ENCODE results near the gene CSTA. TPM values are rescaled to one million over a fixed set of nuclear protein-coding genes. Genes with fewer than 3 reads are reported as not detected.

Gene CSTA
- total and polyA plus RNA-seq, 3 donors from 2014 or later, result 1.2 to 2.8 TPM; not detected in 1

- no peaks in the 10 kb centered on the region for H3K27me3 ChIP-seq
- H3K4me1 ChIP-seq, result no peaks in the 10 kb centered on the region
- 1% methylated on average over 31 of the region's 31 CpGs for WGBS, 2 donors
- DNase-seq, result peak; percentile 93
- no peak for TF ChIP-seq CTCF (IDR thresholded peaks at IDR 0.05)
- TF ChIP-seq POLR2A (IDR thresholded peaks at IDR 0.05), result no peak
- intact Hi-C loops (cut with DNase I; ENCODE audit: low total_unique reads), result no loop called here
- H3K9me3 ChIP-seq, result no peaks in the 10 kb centered on the region
- H3K36me3 ChIP-seq (ENCODE audit: low read depth, missing control alignments), result no peaks in the 10 kb centered on the region
- H3K27ac ChIP-seq, result peak within 1 kb of the TSS; percentile 86
- H3K4me3 ChIP-seq, result peak within 1 kb of the TSS; percentile 80 to 91
Observed at GRCh38 chr3:122382888-122383666, 58.0 kb downstream of the CSTA start, which contains the start of gene MIX23. Gene MIX23, minus strand, starts transcription at chr3:122383231. Its CDS starts 7 bp downstream, at chr3:122383224.

- H3K4me3 ChIP-seq, result peak within 1 kb of the TSS; percentile 80 to 91
- no peaks in the 10 kb centered on the region for H3K36me3 ChIP-seq (ENCODE audit: low read depth, missing control alignments)
- intact Hi-C loops (cut with DNase I; ENCODE audit: low total_unique reads), result no loop called here
- WGBS, 2 donors, result 1 to 2% methylated on average over 16 to 47 of the region's 52 CpGs
- no peaks in the 10 kb centered on the region for H3K27me3 ChIP-seq
- TF ChIP-seq POLR2A (IDR thresholded peaks at IDR 0.05) (peak; percentile 42), CTCF (IDR thresholded peaks at IDR 0.05) (peak; percentile 37 to 70 (median 49))
- H3K9me3 ChIP-seq, result no peaks in the 10 kb centered on the region
- no peaks in the 10 kb centered on the region for H3K4me1 ChIP-seq
- peak; percentile 96 for DNase-seq
- H3K27ac ChIP-seq, result peak within 1 kb of the TSS; percentile 86
Observed at GRCh38 chr3:122383771-122384697, 59.0 kb downstream of the CSTA start, which contains the start of gene FAM162A. Gene FAM162A, plus strand, starts transcription at chr3:122384182. Its CDS starts 84 bp downstream, at chr3:122384266.

GRCh38 chr3:122387709-122388108 is 62.7 kb downstream of the CSTA start:
- TF ChIP-seq POLR2A (IDR thresholded peaks at IDR 0.05), result no peak
- no peak for TF ChIP-seq CTCF (IDR thresholded peaks at IDR 0.05)
- Histone ChIP-seq H3K36me3 (ENCODE audit: low read depth, missing control alignments) (no peaks in the 10 kb centered on the region), H3K4me3 (no peak overlapping the region), H3K27me3 (no peaks in the 10 kb centered on the region), H3K9me3 (no peaks in the 10 kb centered on the region), H3K27ac (no peak overlapping the region), H3K4me1 (peaks cover under 1% of the 10 kb centered on the region)
- 88 to 89% methylated on average over 3 of the region's 3 CpGs for WGBS, 2 donors
- DNase-seq, result no peak
- intact Hi-C loops (cut with DNase I; ENCODE audit: low total_unique reads), result no loop called here

GRCh38 chr3:122389197-122389596 is 64.1 kb downstream of the CSTA start:
- DNase-seq, result no peak
- H3K27me3 ChIP-seq, result no peaks in the 10 kb centered on the region
- H3K36me3 ChIP-seq (ENCODE audit: low read depth, missing control alignments), result no peaks in the 10 kb centered on the region
- TF ChIP-seq POLR2A (IDR thresholded peaks at IDR 0.05) (no peak), CTCF (IDR thresholded peaks at IDR 0.05) (no peak)
- H3K4me3 ChIP-seq, result no peak overlapping the region
- intact Hi-C loops (cut with DNase I; ENCODE audit: low total_unique reads), result no loop called here
- H3K27ac ChIP-seq, result no peak overlapping the region
- peaks cover 7% of the 10 kb centered on the region for H3K4me1 ChIP-seq
- H3K9me3 ChIP-seq, result no peaks in the 10 kb centered on the region

Measured in testis (tissue), 3 donors.